Breast epithelium (tissue), 3 donors: ENCODE measurements around the gene CCSAP.

Source experiments
- POLR2A ChIP-seq: fragments of 450-650 bp; IDR thresholded peaks from one replicate; pipeline ENCODE4 v1.6.1; 2016; ENCODE audit warnings: antibody characterized with exemption, mild to moderate bottlenecking, moderate library complexity
- POLR2AphosphoS5 ChIP-seq, 3 donors: sonication (generic); formaldehyde crosslinking; IDR thresholded peaks; one replicate each; pipeline ENCODE4 v1.6.1; 2017; ENCODE audit warnings: antibody characterized with exemption in 3 of 3
- TF ChIP-seq, protein P1 (sequence below), 3 donors: fragments of 450-650 bp; IDR thresholded peaks; one replicate each; pipeline ENCODE4 v1.5.1; 2016 to 2017; ENCODE audit warnings: antibody characterized with exemption in 3 of 3, mild to moderate bottlenecking in 3 of 3, moderate library complexity in 3 of 3

GRCh38 chr1:229326601-229327000, 16.2 kb downstream of the CCSAP start:
- TF ChIP-seq, protein P1, sequence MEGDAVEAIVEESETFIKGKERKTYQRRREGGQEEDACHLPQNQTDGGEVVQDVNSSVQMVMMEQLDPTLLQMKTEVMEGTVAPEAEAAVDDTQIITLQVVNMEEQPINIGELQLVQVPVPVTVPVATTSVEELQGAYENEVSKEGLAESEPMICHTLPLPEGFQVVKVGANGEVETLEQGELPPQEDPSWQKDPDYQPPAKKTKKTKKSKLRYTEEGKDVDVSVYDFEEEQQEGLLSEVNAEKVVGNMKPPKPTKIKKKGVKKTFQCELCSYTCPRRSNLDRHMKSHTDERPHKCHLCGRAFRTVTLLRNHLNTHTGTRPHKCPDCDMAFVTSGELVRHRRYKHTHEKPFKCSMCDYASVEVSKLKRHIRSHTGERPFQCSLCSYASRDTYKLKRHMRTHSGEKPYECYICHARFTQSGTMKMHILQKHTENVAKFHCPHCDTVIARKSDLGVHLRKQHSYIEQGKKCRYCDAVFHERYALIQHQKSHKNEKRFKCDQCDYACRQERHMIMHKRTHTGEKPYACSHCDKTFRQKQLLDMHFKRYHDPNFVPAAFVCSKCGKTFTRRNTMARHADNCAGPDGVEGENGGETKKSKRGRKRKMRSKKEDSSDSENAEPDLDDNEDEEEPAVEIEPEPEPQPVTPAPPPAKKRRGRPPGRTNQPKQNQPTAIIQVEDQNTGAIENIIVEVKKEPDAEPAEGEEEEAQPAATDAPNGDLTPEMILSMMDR (IDR thresholded peaks at IDR 0.05), result no peak
- no peak for TF ChIP-seq POLR2A
- no peak for TF ChIP-seq POLR2AphosphoS5 (IDR thresholded peaks at IDR 0.05)
